HFF-Myc (cell line): ENCODE data around the gene JMJD7.

ENCODE experiments used
- DNase-seq: peaks from one replicate; pipeline ENCODE4 v3.0.0-alpha.2; 2011; ENCODE audit warnings: low read depth; ENCODE audit errors: extremely low read depth
- H3K4me3 ChIP-seq: replicated peaks from 2 replicates; pipeline ENCODE4 v1.5.1; 2011; ENCODE audit warnings: low read depth, mild to moderate bottlenecking, control low read depth, low read length
- CTCF ChIP-seq: IDR thresholded peaks from 2 replicates; pipeline ENCODE4 v1.5.1; 2012; ENCODE audit warnings: mild to moderate bottlenecking, low read depth, low read length, control low read depth; ENCODE audit errors: missing control alignments

The JMJD7 gene

GRCh38 chr15:41853831-41854230 is 25.9 kb downstream of the JMJD7 start:
- H3K4me3 ChIP-seq: no peak overlapping the region
- DNase-seq: no peak
- TF ChIP-seq CTCF: no peak

GRCh38 chr15:41854443-41854842 is 26.6 kb downstream of the JMJD7 start:
- TF ChIP-seq CTCF: no peak
- H3K4me3 ChIP-seq: no peak overlapping the region
- DNase-seq: no peak

- TF ChIP-seq CTCF: no peak
- no peak for DNase-seq
- no peak overlapping the region for H3K4me3 ChIP-seq
Observed at GRCh38 chr15:41855261-41855961, 27.5 kb downstream of the JMJD7 start.

- TF ChIP-seq CTCF: no peak
- no peak for DNase-seq
- H3K4me3 ChIP-seq: no peak overlapping the region
Observed at GRCh38 chr15:41856262-41856661, 28.4 kb downstream of the JMJD7 start.

- no peak for TF ChIP-seq CTCF
- H3K4me3 ChIP-seq: no peak overlapping the region
- no peak for DNase-seq
Observed at GRCh38 chr15:41856716-41857115, 28.8 kb downstream of the JMJD7 start.

GRCh38 chr15:41857316-41857715 is 29.4 kb downstream of the JMJD7 start:
- TF ChIP-seq CTCF: no peak
- H3K4me3 ChIP-seq: no peak overlapping the region
- no peak for DNase-seq

- no peak overlapping the region for H3K4me3 ChIP-seq
- DNase-seq: no peak
- no peak for TF ChIP-seq CTCF
Observed at GRCh38 chr15:41858756-41859155, 30.9 kb downstream of the JMJD7 start.
